K562 (cell line): ENCODE data around the gene ZSCAN26. TPM values are rescaled to one million over a fixed set of nuclear protein-coding genes. Genes with fewer than 3 reads are reported as not detected.

ENCODE experiments used
- CAMTA2 ChIP-seq: fragments of 250-450 bp; sonication (Bioruptor Pico); conservative IDR thresholded peaks from 2 replicates; pipeline ENCODE4 v1.5.1; 2022
- GABPB2 ChIP-seq: fragments of 250-450 bp; sonication (Bioruptor Pico); conservative IDR thresholded peaks from 2 replicates; pipeline ENCODE4 v1.5.1; 2021; ENCODE audit warnings: mild to moderate bottlenecking
- HDAC1 ChIP-seq, 2 experiments: fragments of 450-650 bp; IDR thresholded peaks; 2 replicates each; pipeline ENCODE4 v1.6.1; 2016 to 2017; ENCODE audit warnings: inconsistent platforms in 1 of 2, mild to moderate bottlenecking in 1 of 2, moderate library complexity in 1 of 2
- JUND ChIP-seq, 2 experiments: IDR thresholded peaks; 2 replicates in 1 of 2; 3 replicates in 1 of 2; pipeline ENCODE4 v1.6.1; 2011; ENCODE audit warnings: borderline replicate concordance in 2 of 2, low read depth in 2 of 2, low read length in 2 of 2, improper control_type of control experiment in 1 of 2, missing biosample characterization in 1 of 2, missing genetic modification characterization in 1 of 2, missing genetic modification reagents in 1 of 2
- NR3C1 ChIP-seq: sonication (generic); formaldehyde crosslinking; IDR thresholded peaks from 2 replicates; pipeline ENCODE4 v1.8.1; 2022; ENCODE audit warnings: missing genetic modification reagents
- RBBP5 ChIP-seq: fragments of 200-600 bp; sonication (generic); IDR thresholded peaks from 2 replicates; pipeline ENCODE4 v1.6.1; 2012; ENCODE audit warnings: borderline replicate concordance, mild to moderate bottlenecking, low read length, control low read depth, inconsistent platforms; ENCODE audit not compliant: insufficient read depth, poor library complexity, severe bottlenecking
- RFX7 ChIP-seq: fragments of 250-450 bp; sonication (Bioruptor Pico); IDR thresholded peaks from 2 replicates; pipeline ENCODE4 v1.5.1; 2021; ENCODE audit warnings: mild to moderate bottlenecking
- SP1 ChIP-seq: sonication (generic); formaldehyde crosslinking; IDR thresholded peaks from 2 replicates; pipeline ENCODE4 v1.8.1; 2022; ENCODE audit warnings: mild to moderate bottlenecking, missing genetic modification reagents
- SUPT5H ChIP-seq: fragments of 450-650 bp; IDR thresholded peaks from 2 replicates; pipeline ENCODE4 v1.6.1; 2016
- TAF1 ChIP-seq: IDR thresholded peaks from 2 replicates; pipeline ENCODE4 v1.6.1; 2011; ENCODE audit warnings: mild to moderate bottlenecking, low read length, moderate library complexity; ENCODE audit not compliant: insufficient read depth, control insufficient read depth, severe bottlenecking; ENCODE audit errors: extremely low read depth
- ZNF57 ChIP-seq: fragments of 450-650 bp; formaldehyde crosslinking; IDR thresholded peaks from 2 replicates; pipeline ENCODE4 v1.4.0; 2020; ENCODE audit warnings: mild to moderate bottlenecking, moderate library complexity
- polyA plus RNA-seq, 8 experiments: library from polyadenylated mRNA; depleted of rRNA in 4 of 8; stranded (reverse) in 5 of 8; unstranded in 3 of 8; fragments of >200 nt; fragmentation: Nextera tagmentation in 2 of 8; fragmentation: Illumina TruSeq in 1 of 8; extraction: Ambion mirVana in 2 of 8; extraction: Trizol in 1 of 8; gene quantifications; 2 replicates each; pipeline versions ENCODE4 v1.2.1 to v1.2.3, GENCODE V29; 2011 to 2014; ENCODE audit warnings: inconsistent platforms in 1 of 8, missing spikeins in 1 of 8
- total RNA-seq, 7 experiments: library from RNA; depleted of rRNA in 6 of 7; stranded (reverse); fragments of >200 nt in 6 of 7; fragmentation: Illumina TruSeq in 2 of 7; extraction: Trizol in 2 of 7; gene quantifications; 2 replicates each; pipeline versions ENCODE4 v1.2.1 to v1.2.3, GENCODE V29; 2011 to 2021; ENCODE audit warnings: low replicate concordance in 1 of 7
- TF ChIP-seq, protein P1 (sequence below): fragments of 450-650 bp; IDR thresholded peaks from one replicate; pipeline ENCODE4 v1.6.1; 2018; ENCODE audit warnings: mild to moderate bottlenecking, moderate library complexity; ENCODE audit not compliant: partially characterized antibody
- TF ChIP-seq, protein P2 (sequence below): IDR thresholded peaks from 2 replicates; pipeline ENCODE4 v1.6.1; 2011; ENCODE audit not compliant: insufficient read length; ENCODE audit errors: extremely low read depth
- TF ChIP-seq, protein P3 (sequence below): fragments of 450-650 bp; IDR thresholded peaks from 2 replicates; pipeline ENCODE4 v1.6.1; 2016; ENCODE audit warnings: low read depth, mild to moderate bottlenecking, moderate library complexity
- TF ChIP-seq, protein P4 (sequence below), 2 experiments: fragments of 450-650 bp; formaldehyde crosslinking in 1 of 2; IDR thresholded peaks; 2 replicates each; pipeline versions ENCODE4 v1.4.0 to v1.6.1; 2014 to 2020; ENCODE audit warnings: mild to moderate bottlenecking in 2 of 2, borderline replicate concordance in 1 of 2, low read depth in 1 of 2

Gene ZSCAN26
- total and polyA plus RNA-seq, 9 of the 15 experiments (the other 6 are each of a cell fraction or from before 2014, with no cell fraction given): 5.9 to 14.2 (median 10.5) TPM

DNA sequence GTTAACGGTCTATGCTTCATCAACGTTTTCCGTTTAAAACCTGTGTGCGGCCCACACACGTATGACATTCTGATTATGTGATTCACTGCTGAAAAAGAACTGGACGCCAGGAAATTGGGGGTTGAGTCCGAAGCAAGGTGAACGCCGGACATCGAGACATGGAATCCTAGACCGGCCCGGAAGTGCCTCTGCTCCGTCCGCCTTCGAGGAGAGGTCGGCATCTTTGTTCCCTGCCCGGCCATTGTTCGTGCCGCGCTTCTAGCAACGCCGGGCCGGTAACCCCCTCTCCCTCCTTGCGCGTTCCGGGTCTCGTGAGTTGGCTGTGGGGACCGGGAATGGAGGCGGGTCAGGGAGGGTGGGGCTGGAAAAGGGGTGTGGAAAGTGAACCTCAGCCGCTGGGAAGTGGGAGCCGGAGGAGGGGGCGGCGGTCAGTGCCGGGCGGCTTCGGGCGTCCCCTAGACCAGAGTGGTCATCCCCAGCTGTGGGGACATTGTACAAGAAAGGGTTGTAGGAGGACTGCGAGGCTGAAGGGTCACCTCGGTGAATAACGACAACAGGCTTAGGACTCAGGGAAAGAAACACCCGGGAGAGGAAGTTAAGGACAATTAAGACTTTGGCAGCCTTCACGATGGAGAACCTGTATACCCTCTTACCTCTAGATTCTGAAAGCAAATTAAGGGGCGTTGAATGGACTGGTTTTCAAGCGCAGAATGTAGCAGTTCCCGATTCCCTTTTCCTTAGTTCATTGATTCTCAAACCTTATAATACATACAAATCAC is 41.7 kb upstream of the ZSCAN26 start, which contains the start of gene ZSCAN9 (continued):
- TF ChIP-seq SP1 (CRISPR knock-in tag): peak; percentile 83
- TF ChIP-seq, protein P1, sequence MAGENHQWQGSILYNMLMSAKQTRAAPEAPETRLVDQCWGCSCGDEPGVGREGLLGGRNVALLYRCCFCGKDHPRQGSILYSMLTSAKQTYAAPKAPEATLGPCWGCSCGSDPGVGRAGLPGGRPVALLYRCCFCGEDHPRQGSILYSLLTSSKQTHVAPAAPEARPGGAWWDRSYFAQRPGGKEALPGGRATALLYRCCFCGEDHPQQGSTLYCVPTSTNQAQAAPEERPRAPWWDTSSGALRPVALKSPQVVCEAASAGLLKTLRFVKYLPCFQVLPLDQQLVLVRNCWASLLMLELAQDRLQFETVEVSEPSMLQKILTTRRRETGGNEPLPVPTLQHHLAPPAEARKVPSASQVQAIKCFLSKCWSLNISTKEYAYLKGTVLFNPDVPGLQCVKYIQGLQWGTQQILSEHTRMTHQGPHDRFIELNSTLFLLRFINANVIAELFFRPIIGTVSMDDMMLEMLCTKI: no peak
- peak; percentile 81 for TF ChIP-seq JUND (IDR thresholded peaks at IDR 0.05; ENCODE audit: borderline replicate concordance, low read depth, low read length)
- no peak; the same call in 2 of the 3 replicates for TF ChIP-seq JUND (tag; IDR thresholded peaks at IDR 0.05; ENCODE audit: borderline replicate concordance, low read depth, low read length)
- TF ChIP-seq HDAC1 (IDR thresholded peaks at IDR 0.05): peak in 1 of 2 experiments; percentile 84; a peak in 2 of 4 replicates
- TF ChIP-seq RFX7 (CRISPR knock-in tag): no peak
- TF ChIP-seq, protein P2, sequence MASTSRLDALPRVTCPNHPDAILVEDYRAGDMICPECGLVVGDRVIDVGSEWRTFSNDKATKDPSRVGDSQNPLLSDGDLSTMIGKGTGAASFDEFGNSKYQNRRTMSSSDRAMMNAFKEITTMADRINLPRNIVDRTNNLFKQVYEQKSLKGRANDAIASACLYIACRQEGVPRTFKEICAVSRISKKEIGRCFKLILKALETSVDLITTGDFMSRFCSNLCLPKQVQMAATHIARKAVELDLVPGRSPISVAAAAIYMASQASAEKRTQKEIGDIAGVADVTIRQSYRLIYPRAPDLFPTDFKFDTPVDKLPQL: peak; percentile 56
- peak; percentile 99 for TF ChIP-seq RBBP5
- no peak for TF ChIP-seq GABPB2
- TF ChIP-seq SUPT5H: peak; percentile 88
- TF ChIP-seq NR3C1 (CRISPR knock-in tag): no peak
- no peak for TF ChIP-seq ZNF57 (CRISPR knock-in tag)
- TF ChIP-seq, protein P3, sequence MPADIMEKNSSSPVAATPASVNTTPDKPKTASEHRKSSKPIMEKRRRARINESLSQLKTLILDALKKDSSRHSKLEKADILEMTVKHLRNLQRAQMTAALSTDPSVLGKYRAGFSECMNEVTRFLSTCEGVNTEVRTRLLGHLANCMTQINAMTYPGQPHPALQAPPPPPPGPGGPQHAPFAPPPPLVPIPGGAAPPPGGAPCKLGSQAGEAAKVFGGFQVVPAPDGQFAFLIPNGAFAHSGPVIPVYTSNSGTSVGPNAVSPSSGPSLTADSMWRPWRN: no peak
- peak; percentile 99 for TF ChIP-seq TAF1
- TF ChIP-seq, protein P4, sequence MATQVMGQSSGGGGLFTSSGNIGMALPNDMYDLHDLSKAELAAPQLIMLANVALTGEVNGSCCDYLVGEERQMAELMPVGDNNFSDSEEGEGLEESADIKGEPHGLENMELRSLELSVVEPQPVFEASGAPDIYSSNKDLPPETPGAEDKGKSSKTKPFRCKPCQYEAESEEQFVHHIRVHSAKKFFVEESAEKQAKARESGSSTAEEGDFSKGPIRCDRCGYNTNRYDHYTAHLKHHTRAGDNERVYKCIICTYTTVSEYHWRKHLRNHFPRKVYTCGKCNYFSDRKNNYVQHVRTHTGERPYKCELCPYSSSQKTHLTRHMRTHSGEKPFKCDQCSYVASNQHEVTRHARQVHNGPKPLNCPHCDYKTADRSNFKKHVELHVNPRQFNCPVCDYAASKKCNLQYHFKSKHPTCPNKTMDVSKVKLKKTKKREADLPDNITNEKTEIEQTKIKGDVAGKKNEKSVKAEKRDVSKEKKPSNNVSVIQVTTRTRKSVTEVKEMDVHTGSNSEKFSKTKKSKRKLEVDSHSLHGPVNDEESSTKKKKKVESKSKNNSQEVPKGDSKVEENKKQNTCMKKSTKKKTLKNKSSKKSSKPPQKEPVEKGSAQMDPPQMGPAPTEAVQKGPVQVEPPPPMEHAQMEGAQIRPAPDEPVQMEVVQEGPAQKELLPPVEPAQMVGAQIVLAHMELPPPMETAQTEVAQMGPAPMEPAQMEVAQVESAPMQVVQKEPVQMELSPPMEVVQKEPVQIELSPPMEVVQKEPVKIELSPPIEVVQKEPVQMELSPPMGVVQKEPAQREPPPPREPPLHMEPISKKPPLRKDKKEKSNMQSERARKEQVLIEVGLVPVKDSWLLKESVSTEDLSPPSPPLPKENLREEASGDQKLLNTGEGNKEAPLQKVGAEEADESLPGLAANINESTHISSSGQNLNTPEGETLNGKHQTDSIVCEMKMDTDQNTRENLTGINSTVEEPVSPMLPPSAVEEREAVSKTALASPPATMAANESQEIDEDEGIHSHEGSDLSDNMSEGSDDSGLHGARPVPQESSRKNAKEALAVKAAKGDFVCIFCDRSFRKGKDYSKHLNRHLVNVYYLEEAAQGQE (IDR thresholded peaks at IDR 0.05; ENCODE audit: borderline replicate concordance): peak; percentile 32; the same call in 1 of the 2 replicates
- TF ChIP-seq, protein P4 (CRISPR knock-in tag; IDR thresholded peaks at IDR 0.05; ENCODE audit: low read depth): no peak
- no peak for TF ChIP-seq CAMTA2 (CRISPR knock-in tag)
